ACC112 (cell line): ENCODE measurements around the gene RPGR.
A peak's percentile ranks its signal among the peaks of the same experiment; 100 is the strongest.

ENCODE experiments used
- H2AFZ ChIP-seq: fragments of 200-600 bp; sonication (generic); one replicate; pipeline ENCODE4 v1.6.0; 2017; ENCODE audit warnings: antibody characterized with exemption, low read length; ENCODE audit not compliant: unreplicated experiment
- H3K27ac ChIP-seq: fragments of 200-600 bp; sonication (generic); 2 replicates; pipeline ENCODE4 v1.5.1; 2014; ENCODE audit warnings: low read depth, mild to moderate bottlenecking, antibody characterized with exemption, low read length, moderate library complexity
- H3K27me3 ChIP-seq: fragments of 200-600 bp; sonication (generic); 2 replicates; pipeline ENCODE4 v1.6.1; 2014; ENCODE audit warnings: mild to moderate bottlenecking, antibody characterized with exemption, low read length, moderate library complexity, mixed read lengths; ENCODE audit not compliant: insufficient read depth
- H3K36me3 ChIP-seq: fragments of 200-600 bp; sonication (generic); 2 replicates; pipeline ENCODE4 v1.6.1; 2016; ENCODE audit warnings: mild to moderate bottlenecking, antibody characterized with exemption, low read length, moderate library complexity, mixed read lengths; ENCODE audit not compliant: insufficient read depth
- H3K4me1 ChIP-seq: fragments of 200-600 bp; sonication (generic); one replicate; pipeline ENCODE4 v1.6.1; 2016; ENCODE audit warnings: low read length, mixed read lengths; ENCODE audit not compliant: insufficient read depth, unreplicated experiment, control insufficient read depth
- H3K4me3 ChIP-seq: fragments of 200-600 bp; sonication (generic); 2 replicates; pipeline ENCODE4 v1.5.1; 2014; ENCODE audit warnings: mild to moderate bottlenecking, low read depth, low read length
- H3K79me2 ChIP-seq: fragments of 200-600 bp; sonication (generic); one replicate; pipeline ENCODE4 v1.6.0; 2016; ENCODE audit warnings: low read length; ENCODE audit not compliant: control insufficient read depth, unreplicated experiment, insufficient read depth

Gene RPGR, protein sequence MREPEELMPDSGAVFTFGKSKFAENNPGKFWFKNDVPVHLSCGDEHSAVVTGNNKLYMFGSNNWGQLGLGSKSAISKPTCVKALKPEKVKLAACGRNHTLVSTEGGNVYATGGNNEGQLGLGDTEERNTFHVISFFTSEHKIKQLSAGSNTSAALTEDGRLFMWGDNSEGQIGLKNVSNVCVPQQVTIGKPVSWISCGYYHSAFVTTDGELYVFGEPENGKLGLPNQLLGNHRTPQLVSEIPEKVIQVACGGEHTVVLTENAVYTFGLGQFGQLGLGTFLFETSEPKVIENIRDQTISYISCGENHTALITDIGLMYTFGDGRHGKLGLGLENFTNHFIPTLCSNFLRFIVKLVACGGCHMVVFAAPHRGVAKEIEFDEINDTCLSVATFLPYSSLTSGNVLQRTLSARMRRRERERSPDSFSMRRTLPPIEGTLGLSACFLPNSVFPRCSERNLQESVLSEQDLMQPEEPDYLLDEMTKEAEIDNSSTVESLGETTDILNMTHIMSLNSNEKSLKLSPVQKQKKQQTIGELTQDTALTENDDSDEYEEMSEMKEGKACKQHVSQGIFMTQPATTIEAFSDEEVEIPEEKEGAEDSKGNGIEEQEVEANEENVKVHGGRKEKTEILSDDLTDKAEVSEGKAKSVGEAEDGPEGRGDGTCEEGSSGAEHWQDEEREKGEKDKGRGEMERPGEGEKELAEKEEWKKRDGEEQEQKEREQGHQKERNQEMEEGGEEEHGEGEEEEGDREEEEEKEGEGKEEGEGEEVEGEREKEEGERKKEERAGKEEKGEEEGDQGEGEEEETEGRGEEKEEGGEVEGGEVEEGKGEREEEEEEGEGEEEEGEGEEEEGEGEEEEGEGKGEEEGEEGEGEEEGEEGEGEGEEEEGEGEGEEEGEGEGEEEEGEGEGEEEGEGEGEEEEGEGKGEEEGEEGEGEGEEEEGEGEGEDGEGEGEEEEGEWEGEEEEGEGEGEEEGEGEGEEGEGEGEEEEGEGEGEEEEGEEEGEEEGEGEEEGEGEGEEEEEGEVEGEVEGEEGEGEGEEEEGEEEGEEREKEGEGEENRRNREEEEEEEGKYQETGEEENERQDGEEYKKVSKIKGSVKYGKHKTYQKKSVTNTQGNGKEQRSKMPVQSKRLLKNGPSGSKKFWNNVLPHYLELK

DNA sequence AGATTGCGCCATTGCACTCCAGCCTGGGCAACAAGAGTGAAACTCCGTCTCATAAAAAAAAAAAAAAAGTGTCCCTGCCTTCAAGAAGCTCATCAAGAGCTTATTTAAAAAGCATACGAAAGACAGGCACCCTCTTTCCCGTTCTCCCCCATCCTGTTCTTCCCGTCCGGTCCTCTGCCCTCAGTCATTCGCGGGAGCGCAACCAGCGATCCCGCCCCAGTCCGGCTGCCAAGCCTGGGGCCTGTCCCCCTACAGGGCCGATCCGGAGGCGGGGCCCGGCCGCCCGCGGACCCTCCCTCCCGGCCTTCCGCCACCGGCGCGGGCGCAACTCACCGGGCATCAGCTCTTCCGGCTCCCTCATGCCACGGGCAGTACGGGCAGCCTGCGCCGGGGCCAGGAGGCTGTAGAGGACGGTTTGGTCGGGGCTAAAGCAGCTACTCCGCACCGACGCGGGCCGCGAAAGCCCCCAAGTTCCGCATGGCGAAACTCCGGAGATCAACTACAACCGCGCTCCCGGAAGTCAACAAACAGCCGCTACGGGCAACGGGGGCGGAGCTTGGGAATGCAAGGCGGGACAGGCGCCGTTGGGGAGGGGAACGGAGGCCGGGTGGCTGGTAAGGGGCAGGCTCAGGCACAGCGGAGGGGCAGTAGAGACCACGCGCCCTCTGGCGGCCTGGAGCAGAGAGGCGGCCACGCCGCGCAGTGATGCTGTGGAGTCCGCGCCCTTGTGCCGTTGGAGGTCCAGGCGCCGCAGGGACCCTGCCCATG lies at the start of gene RPGR:
TSS of gene RPGR (minus strand) at position 503 of the 768 bp plus-strand sequence. CDS start at position 361, 142 bp downstream.
- Histone ChIP-seq H3K4me1 (peaks cover 11% of the 10 kb centered on the region), H2AFZ (peak within 1 kb of the TSS; percentile 98), H3K27ac (peak within 1 kb of the TSS; percentile 97), H3K27me3 (no peaks in the 10 kb centered on the region), H3K79me2 (peaks cover 3% of the 10 kb centered on the region), H3K36me3 (no peaks in the 10 kb centered on the region), H3K4me3 (peak within 1 kb of the TSS; percentile 93)

DNA sequence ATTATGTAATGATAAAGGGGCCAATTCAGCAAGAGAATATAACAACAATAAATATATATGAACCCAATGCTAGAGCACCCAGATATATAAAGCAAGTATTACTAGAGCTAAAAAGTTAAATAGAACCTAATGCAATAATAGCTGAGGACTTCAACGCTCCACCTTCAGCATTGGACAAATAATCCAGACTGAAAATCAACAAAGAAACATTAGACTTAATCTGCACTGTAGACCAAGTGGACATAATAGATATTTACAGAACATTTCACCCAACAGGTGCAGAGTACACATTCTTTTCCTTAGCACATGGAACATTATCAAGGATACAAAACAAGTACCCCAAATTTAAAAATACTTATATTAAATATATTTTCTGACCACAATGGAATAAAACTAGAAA lies 49.4 kb upstream of the RPGR start:
- no peaks in the 10 kb centered on the region for H3K79me2 ChIP-seq
- H3K4me3 ChIP-seq = no peak overlapping the region
- H2AFZ ChIP-seq = no peak overlapping the region
- no peaks in the 10 kb centered on the region for H3K36me3 ChIP-seq
- H3K27ac ChIP-seq = no peak overlapping the region
- peaks cover 23% of the 10 kb centered on the region for H3K27me3 ChIP-seq
- H3K4me1 ChIP-seq = no peaks in the 10 kb centered on the region

DNA sequence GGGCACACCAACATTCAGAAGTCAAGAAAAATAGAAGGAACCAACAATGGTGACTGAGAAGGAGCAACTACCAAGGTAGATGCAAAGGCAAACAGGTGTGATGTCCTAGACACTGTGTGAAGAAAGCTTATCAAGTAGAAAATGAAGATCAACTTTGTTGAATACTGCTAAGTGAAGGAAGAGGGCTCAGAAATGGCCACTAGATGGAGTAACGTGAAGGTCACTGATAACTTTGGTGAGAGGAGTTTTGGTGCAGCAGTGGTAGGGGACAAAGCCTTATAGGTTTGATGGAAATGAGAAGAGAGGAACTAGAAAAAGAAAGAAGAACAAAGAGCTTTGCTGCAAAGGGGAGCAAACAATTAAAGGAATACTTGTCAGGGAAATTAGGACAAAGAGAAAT lies 48.6 kb upstream of the RPGR start:
- no peaks in the 10 kb centered on the region for H3K79me2 ChIP-seq
- peaks cover 25% of the 10 kb centered on the region for H3K27me3 ChIP-seq
- no peak overlapping the region for H3K27ac ChIP-seq
- H3K4me1 ChIP-seq = no peaks in the 10 kb centered on the region
- no peak overlapping the region for H2AFZ ChIP-seq
- no peaks in the 10 kb centered on the region for H3K36me3 ChIP-seq
- no peak overlapping the region for H3K4me3 ChIP-seq

DNA sequence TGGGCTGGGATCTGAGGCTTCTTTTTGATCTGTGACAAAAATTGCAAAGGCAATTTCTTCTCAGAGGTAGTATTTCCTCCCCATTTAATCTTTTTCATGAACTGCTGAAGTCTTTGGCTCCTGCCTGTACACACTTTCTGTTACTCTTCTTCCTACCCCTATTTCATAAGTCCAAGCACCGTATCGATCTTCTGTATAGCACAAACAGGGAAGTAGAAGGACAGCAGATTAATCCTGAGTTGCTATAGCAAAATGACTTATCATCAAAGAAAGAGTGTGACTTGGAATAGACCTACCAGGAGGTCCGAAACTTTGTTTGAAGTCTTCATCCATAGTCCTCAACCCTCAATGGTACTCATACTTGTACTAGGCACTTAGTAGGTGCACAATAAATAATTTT lies 47.1 kb upstream of the RPGR start:
- Histone ChIP-seq H2AFZ (no peak overlapping the region), H3K27me3 (peaks cover 26% of the 10 kb centered on the region), H3K27ac (no peak overlapping the region), H3K4me3 (no peak overlapping the region), H3K79me2 (no peaks in the 10 kb centered on the region), H3K4me1 (no peaks in the 10 kb centered on the region), H3K36me3 (no peaks in the 10 kb centered on the region)

DNA sequence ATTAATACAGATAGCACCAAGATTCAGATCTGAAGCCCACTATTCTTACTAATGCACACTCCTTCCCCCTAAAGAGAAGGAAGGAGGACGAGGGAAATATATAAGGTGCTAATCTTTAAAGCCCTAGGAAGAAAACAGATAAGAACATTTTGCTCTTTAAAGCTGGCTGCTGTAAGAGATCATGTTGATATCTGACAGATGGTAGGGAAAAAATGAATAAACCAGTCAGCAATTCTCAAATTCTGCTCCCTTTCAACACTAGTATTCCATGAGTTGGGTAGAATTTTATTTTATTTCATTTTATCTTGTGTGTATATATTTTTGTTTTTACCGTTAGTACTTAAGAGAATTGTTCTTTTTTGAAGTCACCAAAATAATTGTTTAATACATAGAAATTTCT lies 44.3 kb upstream of the RPGR start:
- Histone ChIP-seq H2AFZ (no peak overlapping the region), H3K27ac (no peak overlapping the region), H3K4me1 (no peaks in the 10 kb centered on the region), H3K79me2 (no peaks in the 10 kb centered on the region), H3K4me3 (no peak overlapping the region), H3K27me3 (peaks cover 26% of the 10 kb centered on the region), H3K36me3 (no peaks in the 10 kb centered on the region)

DNA sequence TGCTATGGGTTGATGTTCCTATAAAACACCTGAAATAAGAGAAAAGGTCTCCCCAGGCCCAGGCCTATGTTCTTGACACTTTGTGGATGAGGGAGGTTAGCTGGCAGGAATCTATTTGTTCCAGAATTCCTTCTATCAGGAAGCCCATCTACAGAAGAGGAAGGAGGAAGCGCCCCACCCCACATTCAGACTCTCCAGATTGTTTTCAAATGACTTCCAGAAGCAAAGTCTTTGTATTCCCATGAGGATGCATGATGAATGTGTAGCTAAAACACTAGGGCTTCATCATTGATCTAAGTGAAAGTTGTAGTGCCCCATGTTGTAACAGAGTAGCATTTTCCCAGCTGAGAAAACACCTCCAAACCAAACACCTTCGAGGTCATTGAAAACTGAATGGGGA lies 41.5 kb upstream of the RPGR start:
- Histone ChIP-seq H3K79me2 (no peaks in the 10 kb centered on the region), H3K27me3 (peaks cover 10% of the 10 kb centered on the region; the same call in 1 of the 2 replicates), H3K36me3 (no peaks in the 10 kb centered on the region), H3K27ac (no peak overlapping the region), H3K4me3 (no peak overlapping the region), H2AFZ (no peak overlapping the region), H3K4me1 (no peaks in the 10 kb centered on the region)

DNA sequence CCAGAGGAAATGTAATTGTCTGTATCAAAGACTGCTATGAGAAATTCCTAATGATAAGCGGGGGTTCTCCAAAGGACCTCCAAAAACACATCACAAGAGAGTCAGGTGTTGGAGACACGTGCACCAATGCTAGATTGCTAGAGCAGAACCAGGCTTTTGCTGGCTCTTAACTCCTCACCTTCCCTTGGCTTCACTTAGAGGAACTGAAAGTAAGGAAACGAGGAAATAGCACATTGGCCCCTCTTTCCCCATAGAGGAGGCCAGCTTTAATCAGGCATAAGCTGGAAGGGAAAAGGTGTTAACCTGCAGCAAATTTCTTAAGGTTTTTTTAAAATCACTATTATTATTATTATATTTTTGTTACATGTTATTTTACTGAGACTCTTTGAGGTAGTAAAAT lies 38.6 kb upstream of the RPGR start:
- no peaks in the 10 kb centered on the region for H3K36me3 ChIP-seq
- H3K79me2 ChIP-seq = no peaks in the 10 kb centered on the region
- no peak overlapping the region for H3K4me3 ChIP-seq
- no peak overlapping the region for H2AFZ ChIP-seq
- H3K4me1 ChIP-seq = no peaks in the 10 kb centered on the region
- H3K27me3 ChIP-seq = peaks cover 2% of the 10 kb centered on the region; the same call in 1 of the 2 replicates
- no peak overlapping the region for H3K27ac ChIP-seq

DNA sequence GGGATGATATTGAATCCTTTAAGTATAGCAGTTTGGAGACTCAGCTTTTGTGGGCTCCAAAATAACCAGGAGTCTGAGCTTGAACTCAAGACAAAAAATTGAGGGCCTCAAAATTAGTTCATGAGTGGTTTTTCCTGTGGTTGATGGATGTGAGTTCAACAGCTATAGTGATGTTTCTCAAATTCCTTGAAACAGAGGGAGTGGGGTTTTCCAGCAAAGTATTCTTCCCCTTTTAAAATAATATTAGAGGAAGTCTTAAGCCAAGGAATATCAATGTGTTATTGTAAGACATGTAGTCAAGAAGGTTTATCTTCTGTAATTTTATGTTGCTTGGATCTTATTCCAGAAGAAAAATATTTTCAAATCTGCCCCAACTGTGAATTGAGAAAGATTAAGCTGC lies 35.7 kb upstream of the RPGR start:
- Histone ChIP-seq H3K27me3 (no peaks in the 10 kb centered on the region), H2AFZ (no peak overlapping the region), H3K79me2 (no peaks in the 10 kb centered on the region), H3K27ac (no peak overlapping the region), H3K4me1 (no peaks in the 10 kb centered on the region), H3K36me3 (no peaks in the 10 kb centered on the region), H3K4me3 (no peak overlapping the region)

DNA sequence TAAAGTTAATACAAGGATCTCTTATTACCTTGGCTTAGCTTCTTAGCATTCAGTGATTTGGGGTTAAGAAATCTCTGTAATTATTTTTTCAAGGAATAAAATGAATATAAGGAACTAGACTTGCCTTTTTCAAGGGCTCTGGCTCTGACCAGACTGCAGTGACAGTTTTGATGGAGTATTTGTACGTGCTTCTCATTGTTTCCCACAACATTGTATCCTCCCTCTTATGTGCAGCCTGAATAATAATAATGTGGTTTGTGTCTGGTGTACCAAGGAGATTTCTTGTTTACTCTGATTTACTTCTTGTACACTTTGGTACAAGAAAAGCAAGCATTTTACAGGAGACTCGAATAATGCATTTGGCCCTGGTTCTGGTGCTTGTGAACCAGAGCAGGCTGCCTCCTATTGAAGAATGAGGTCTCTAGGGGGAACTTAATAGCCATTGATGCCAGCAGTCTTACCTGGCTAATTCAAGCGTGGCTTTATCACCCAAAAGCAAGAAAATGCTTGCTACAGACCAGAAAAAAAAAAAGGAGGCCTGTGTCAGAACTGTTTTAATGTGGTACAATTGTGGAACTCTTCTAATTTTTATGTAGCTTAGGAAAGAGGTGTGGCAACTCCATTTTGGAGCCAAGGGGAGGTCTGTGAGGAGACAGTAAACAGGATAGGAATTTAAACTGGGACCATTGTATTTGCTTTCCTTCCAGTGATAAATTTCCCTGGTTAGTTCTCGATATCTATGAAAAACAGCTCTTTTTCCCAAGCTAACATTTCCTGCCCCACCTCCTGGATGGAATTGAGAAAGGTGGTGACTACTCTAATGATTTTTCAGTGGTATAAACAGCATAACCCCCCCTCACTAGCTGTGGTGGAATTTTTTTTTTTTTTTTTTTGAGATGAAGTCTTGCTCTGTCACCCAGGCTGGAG lies 30.7 kb upstream of the RPGR start:
- Histone ChIP-seq H3K27ac (no peak overlapping the region), H2AFZ (no peak overlapping the region), H3K4me1 (no peaks in the 10 kb centered on the region), H3K4me3 (no peak overlapping the region), H3K36me3 (no peaks in the 10 kb centered on the region), H3K27me3 (no peaks in the 10 kb centered on the region), H3K79me2 (no peaks in the 10 kb centered on the region)
